Measurements from ENCODE around the gene PXN. TPM values are rescaled to one million over a fixed set of nuclear protein-coding genes. Genes with fewer than 3 reads are reported as not detected.
A peak's percentile ranks its signal among the peaks of the same experiment; 100 is the strongest.

The PXN gene
- total RNA-seq, 1 donor from 2014 or later = 54.5 TPM

- Mint-ChIP-seq H3K27ac (ENCODE audit: unreplicated experiment) (peak overlapping the region; percentile 35), H3K36me3 (ENCODE audit: low read depth) (peaks cover 7% of the 10 kb centered on the region), H3K4me3 (peak overlapping the region; percentile 79), H3K9me3 (no peaks in the 10 kb centered on the region), H3K27me3 (ENCODE audit: low read depth) (no peaks in the 10 kb centered on the region), H3K4me1 (peaks cover 36% of the 10 kb centered on the region)
- no peak for DNase-seq (ENCODE audit: low read depth, low spot score)
- TF ChIP-seq CTCF (conservative IDR thresholded peaks at IDR 0.05) = no peak
Measured at GRCh38 chr12:120221576-120221900, 44.0 kb downstream of the PXN start.

GRCh38 chr12:120220838-120221575 is 44.5 kb downstream of the PXN start:
- Mint-ChIP-seq H3K27ac (ENCODE audit: unreplicated experiment) (peak overlapping the region; percentile 100), H3K4me1 (peaks cover 38% of the 10 kb centered on the region), H3K9me3 (no peaks in the 10 kb centered on the region), H3K36me3 (ENCODE audit: low read depth) (peaks cover 7% of the 10 kb centered on the region), H3K27me3 (ENCODE audit: low read depth) (no peaks in the 10 kb centered on the region), H3K4me3 (peak overlapping the region; percentile 79)
- TF ChIP-seq CTCF (conservative IDR thresholded peaks at IDR 0.05) = no peak
- DNase-seq (ENCODE audit: low read depth, low spot score) = peak; percentile 47

- peaks cover 7% of the 10 kb centered on the region for H3K36me3 Mint-ChIP-seq (ENCODE audit: low read depth)
- no peaks in the 10 kb centered on the region for H3K9me3 Mint-ChIP-seq
- peaks cover 3% of the 10 kb centered on the region for H3K27me3 Mint-ChIP-seq (ENCODE audit: low read depth)
- no peak for TF ChIP-seq CTCF (conservative IDR thresholded peaks at IDR 0.05)
- no peak overlapping the region for H3K4me3 Mint-ChIP-seq
- no peak overlapping the region for H3K27ac Mint-ChIP-seq (ENCODE audit: unreplicated experiment)
- peaks cover 32% of the 10 kb centered on the region for H3K4me1 Mint-ChIP-seq
- DNase-seq (ENCODE audit: low read depth, low spot score) = no peak
Measured at GRCh38 chr12:120218680-120219606, 46.6 kb downstream of the PXN start.

GRCh38 chr12:120216742-120217605 is 48.6 kb downstream of the PXN start:
- Mint-ChIP-seq H3K4me1 (peaks cover 29% of the 10 kb centered on the region), H3K4me3 (no peak overlapping the region), H3K27me3 (ENCODE audit: low read depth) (peaks cover 3% of the 10 kb centered on the region), H3K9me3 (no peaks in the 10 kb centered on the region), H3K27ac (ENCODE audit: unreplicated experiment) (no peak overlapping the region), H3K36me3 (ENCODE audit: low read depth) (peaks cover 3% of the 10 kb centered on the region)
- no peak for DNase-seq (ENCODE audit: low read depth, low spot score)
- no peak for TF ChIP-seq CTCF (conservative IDR thresholded peaks at IDR 0.05)

All from neural crest cell (in vitro differentiated cells).